HG03066 (cell line): ENCODE measurements around the gene IQCN.
A peak's percentile ranks its signal among the peaks of the same experiment; 100 is the strongest.

Source experiments
- ATAC-seq: cut with Tn5 transposase; IDR thresholded peaks from one replicate; pipeline ENCODE4 v1.9.1; 2021; ENCODE audit warnings: low read depth; ENCODE audit not compliant: unreplicated experiment

The IQCN gene

GRCh38 chr19:18274219-18274780, at the start of gene IQCN:
Gene IQCN, minus strand, starts transcription at chr19:18274452. Its CDS starts 4,974 bp downstream, at chr19:18269478.
- ATAC-seq, result no peak

GRCh38 chr19:18322759-18323460, 48.7 kb upstream of the IQCN start, which contains the start of gene LSM4:
Gene LSM4, minus strand, starts transcription at chr19:18323076. Its CDS starts 56 bp downstream, at chr19:18323020.
- ATAC-seq, result peak; percentile 91

GRCh38 chr19:18322318-18322758, 48.1 kb upstream of the IQCN start:
- no peak for ATAC-seq

- no peak for ATAC-seq
Observed at GRCh38 chr19:18321734-18322102, 47.5 kb upstream of the IQCN start.

GRCh38 chr19:18320865-18321733, 46.8 kb upstream of the IQCN start:
- no peak for ATAC-seq

- ATAC-seq, result no peak
Observed at GRCh38 chr19:18319591-18320135, 45.4 kb upstream of the IQCN start.

- no peak for ATAC-seq
Observed at GRCh38 chr19:18317961-18318800, 43.9 kb upstream of the IQCN start.

GRCh38 chr19:18313398-18313797, 39.1 kb upstream of the IQCN start:
- no peak for ATAC-seq

GRCh38 chr19:18312092-18312534, 37.9 kb upstream of the IQCN start:
- no peak for ATAC-seq

- no peak for ATAC-seq
Observed at GRCh38 chr19:18311502-18312091, 37.3 kb upstream of the IQCN start.

GRCh38 chr19:18310966-18311365, 36.7 kb upstream of the IQCN start:
- ATAC-seq, result no peak

GRCh38 chr19:18310118-18310909, 36.1 kb upstream of the IQCN start:
- no peak for ATAC-seq

- no peak for ATAC-seq
Observed at GRCh38 chr19:18309525-18310064, 35.3 kb upstream of the IQCN start.

- ATAC-seq, result no peak
Observed at GRCh38 chr19:18308948-18309325, 34.7 kb upstream of the IQCN start.

- no peak for ATAC-seq
Observed at GRCh38 chr19:18308051-18308947, 34.0 kb upstream of the IQCN start.

GRCh38 chr19:18307271-18307681, 33.0 kb upstream of the IQCN start:
- ATAC-seq, result no peak

GRCh38 chr19:18306888-18307260, 32.6 kb upstream of the IQCN start:
- no peak for ATAC-seq
